Stomach (tissue), 19 donors: ENCODE measurements around the gene ASH1L. TPM values are rescaled to one million over a fixed set of nuclear protein-coding genes. Genes with fewer than 3 reads are reported as not detected.
A peak's percentile ranks its signal among the peaks of the same experiment; 100 is the strongest.
"Not testable (repeated sequence)": the region's sequence is repeated elsewhere in the genome, so short reads cannot be mapped to it uniquely, and the experiment has no call there.

ENCODE experiments used
- DNase-seq, 2 donors: peaks; one replicate each; pipeline versions ENCODE4 v3.0.0 to v3.0.0-alpha.2; 2013 to 2019
- H3K27ac ChIP-seq, 5 donors: fragments of 200-600 bp in 4 of 5; sonication (generic) in 4 of 5; one replicate each; pipeline ENCODE4 v1.5.1; 2013 to 2019; ENCODE audit warnings: mild to moderate bottlenecking in 1 of 5, moderate library complexity in 1 of 5
- H3K27me3 ChIP-seq, 3 donors: fragments of 200-600 bp; sonication (generic); one replicate each; pipeline ENCODE4 v1.5.1; 2017 to 2019; ENCODE audit warnings: mixed run types in 1 of 3
- H3K36me3 ChIP-seq, 4 donors: fragments of 200-600 bp; sonication (generic); 1 replicate in 3 of 4; 2 replicates in 1 of 4; pipeline ENCODE4 v1.5.1; 2016 to 2019
- H3K4me1 ChIP-seq, 4 donors: fragments of 200-600 bp; sonication (generic); one replicate each; pipeline ENCODE4 v1.5.1; 2016 to 2019
- H3K4me3 ChIP-seq, 4 donors: fragments of 200-600 bp; sonication (generic) in 3 of 4; one replicate each; pipeline ENCODE4 v1.5.1; 2016 to 2019; ENCODE audit warnings: mild to moderate bottlenecking in 1 of 4
- H3K9me3 ChIP-seq, 4 donors: fragments of 200-600 bp; sonication (generic); one replicate each; pipeline ENCODE4 v1.5.1; 2016 to 2019
- EP300 ChIP-seq: sonication (generic); formaldehyde crosslinking; IDR thresholded peaks from one replicate; pipeline ENCODE4 v1.6.1; 2017; ENCODE audit warnings: antibody characterized with exemption
- POLR2A ChIP-seq, 4 donors: fragments of 450-650 bp; IDR thresholded peaks; one replicate each; pipeline ENCODE4 v1.6.1; 2016; ENCODE audit warnings: antibody characterized with exemption in 4 of 4, control low read depth in 2 of 4, mild to moderate bottlenecking in 1 of 4, moderate library complexity in 1 of 4
- POLR2AphosphoS5 ChIP-seq, 3 donors: sonication (generic); formaldehyde crosslinking; IDR thresholded peaks; one replicate each; pipeline ENCODE4 v1.6.1; 2016; ENCODE audit warnings: antibody characterized with exemption in 3 of 3
- WGBS, 5 donors: extraction: QIAGEN DNeasy Blood & Tissue Kit in 3 of 5; methylation state at CpG; one replicate each; pipeline versions ENCODE4 v1.1.5 to v1.1.7; 2013 to 2018; 5-methylcytosine and 5-hydroxymethylcytosine counted together
- intact Hi-C: fragments of 100-400 bp; cut with DNase I; formaldehyde crosslinking; loops from one replicate; pipeline ENCODE4 v1.15.1; 2023; ENCODE audit warnings: low total_unique reads
- long read RNA-seq, 10 donors: transcript quantifications; one replicate each; lab custom pipeline, GENCODE V29; 2026
- polyA plus RNA-seq, 3 donors: library from polyadenylated mRNA; stranded (reverse); fragments of 200-250 nt; gene quantifications; one replicate each; pipeline ENCODE4 v1.2.3, GENCODE V29; 2013
- total RNA-seq, 5 donors: library from RNA; depleted of rRNA; stranded (reverse); fragments of >200 nt; gene quantifications; one replicate each; pipeline versions ENCODE4 v1.1.0 to v1.2.3, GENCODE V29; 2014 to 2016
- TF ChIP-seq, protein P1 (sequence below), 7 experiments: fragments of 450-650 bp in 4 of 7; fragments of 200-600 bp in 3 of 7; sonication (generic) in 3 of 7; IDR thresholded peaks; one replicate each; pipeline ENCODE4 v1.5.1; 2016 to 2019; ENCODE audit warnings: antibody characterized with exemption in 7 of 7, control low read depth in 2 of 7, mild to moderate bottlenecking in 1 of 7
- donor health status: healthy with polysubstance abuse.
- donor health status: Bipolar disorder and iron deficiency.
- donor health status: healthy.

The ASH1L gene
- total RNA-seq: 10 to 100 TPM; 21.1 to 69.4 (median 53.1) TPM
- 1 to 10 TPM; 3.0 to 5.4 (median 5.3) TPM for polyA plus RNA-seq
- long read RNA-seq, donor 1: 0 reads
- long read RNA-seq, donor 2: 0 reads
- long read RNA-seq, donor 3, partial matches to known transcripts: 0 of 1 reads
- long read RNA-seq, donor 3, other reads (novel, unspliced or antisense): 0 of 1 reads
- long read RNA-seq, donor 4: 0 reads
- long read RNA-seq, donor 5, partial matches to known transcripts: 7 of 8 reads
- long read RNA-seq, donor 5, other reads (novel, unspliced or antisense): 0 of 8 reads
- long read RNA-seq, donor 6: 0 reads
- long read RNA-seq, donor 7, partial matches to known transcripts: 0 of 1 reads
- long read RNA-seq, donor 7, other reads (novel, unspliced or antisense): 0 of 1 reads
- long read RNA-seq, donor 8, partial matches to known transcripts: 12 of 12 reads
- long read RNA-seq, donor 8, other reads (novel, unspliced or antisense): 0 of 12 reads
- long read RNA-seq, donor 9: 0 reads
- long read RNA-seq, donor 10: 0 reads

GRCh38 chr1:155562581-155563376 lies at the start of gene ASH1L:
TSS of gene ASH1L (minus strand) at chr1:155562803. CDS start at chr1:155521519, 41,284 bp downstream.
- H3K4me3 ChIP-seq: peak within 1 kb of the TSS; percentile 76 to 94 (median 88)
- WGBS, 5 donors: 0 to 1% (median 1%) methylated on average over 40 to 83 of the region's 87 CpGs
- peaks cover 31 to 61% (median 48%) of the 10 kb centered on the region in 4 donors for H3K4me1 ChIP-seq
- no peaks in the 10 kb centered on the region for H3K27me3 ChIP-seq
- no peaks in the 10 kb centered on the region for H3K9me3 ChIP-seq
- intact Hi-C loops: no loop called here
- peak; percentile 94 to 98 for DNase-seq
- TF ChIP-seq POLR2AphosphoS5 (IDR thresholded peaks at IDR 0.05): peak; percentile 91 to 99 (median 99)
- no peak for TF ChIP-seq EP300
- TF ChIP-seq POLR2A (IDR thresholded peaks at IDR 0.05): peak in 2 of 4 donors; percentile 58 to 92
- TF ChIP-seq, protein P1, sequence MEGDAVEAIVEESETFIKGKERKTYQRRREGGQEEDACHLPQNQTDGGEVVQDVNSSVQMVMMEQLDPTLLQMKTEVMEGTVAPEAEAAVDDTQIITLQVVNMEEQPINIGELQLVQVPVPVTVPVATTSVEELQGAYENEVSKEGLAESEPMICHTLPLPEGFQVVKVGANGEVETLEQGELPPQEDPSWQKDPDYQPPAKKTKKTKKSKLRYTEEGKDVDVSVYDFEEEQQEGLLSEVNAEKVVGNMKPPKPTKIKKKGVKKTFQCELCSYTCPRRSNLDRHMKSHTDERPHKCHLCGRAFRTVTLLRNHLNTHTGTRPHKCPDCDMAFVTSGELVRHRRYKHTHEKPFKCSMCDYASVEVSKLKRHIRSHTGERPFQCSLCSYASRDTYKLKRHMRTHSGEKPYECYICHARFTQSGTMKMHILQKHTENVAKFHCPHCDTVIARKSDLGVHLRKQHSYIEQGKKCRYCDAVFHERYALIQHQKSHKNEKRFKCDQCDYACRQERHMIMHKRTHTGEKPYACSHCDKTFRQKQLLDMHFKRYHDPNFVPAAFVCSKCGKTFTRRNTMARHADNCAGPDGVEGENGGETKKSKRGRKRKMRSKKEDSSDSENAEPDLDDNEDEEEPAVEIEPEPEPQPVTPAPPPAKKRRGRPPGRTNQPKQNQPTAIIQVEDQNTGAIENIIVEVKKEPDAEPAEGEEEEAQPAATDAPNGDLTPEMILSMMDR (IDR thresholded peaks at IDR 0.05): peak in 1 of 7 experiments; percentile 15
- peak within 1 kb of the TSS; percentile 92 to 100 (median 96) for H3K27ac ChIP-seq
- peaks cover 2 to 14% (median 6%) of the 10 kb centered on the region in 4 donors for H3K36me3 ChIP-seq

DNA sequence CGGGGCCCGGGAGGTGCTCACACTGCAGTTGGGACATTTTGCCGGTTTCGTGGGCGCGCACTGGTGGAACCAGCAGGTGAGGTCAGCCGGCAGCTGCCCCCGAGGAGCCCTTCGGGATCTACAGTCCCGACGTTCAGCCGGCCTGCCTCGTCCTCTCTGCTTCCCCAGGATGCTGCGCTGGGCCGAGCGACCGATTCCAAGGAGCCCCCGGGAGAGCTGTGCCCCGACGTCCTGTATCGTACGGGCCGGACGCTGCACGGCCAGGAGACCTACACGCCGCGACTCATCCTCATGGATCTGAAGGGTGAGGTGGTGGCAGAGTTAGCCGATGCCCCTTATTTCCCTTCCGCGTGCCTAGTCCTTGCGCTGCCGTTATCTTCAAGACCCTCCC lies 47.6 kb upstream of the ASH1L start:
- H3K4me1 ChIP-seq, H3K27me3 ChIP-seq, intact Hi-C loops, H3K9me3 ChIP-seq, DNase-seq: not testable (repeated sequence)
- Histone ChIP-seq H3K4me3 (peak overlapping the region; percentile 51 to 76 (median 56)), H3K27ac (peak overlapping the region in 2 of 5 donors; percentile 79 to 80), H3K36me3 (peaks cover 7 to 24% (median 22%) of the 10 kb centered on the region in 4 donors)
- 0% methylated on average over 1 to 4 of the region's 33 CpGs; no CpG with 5 or more reads in 2 of the 5 donors for WGBS, 5 donors

DNA sequence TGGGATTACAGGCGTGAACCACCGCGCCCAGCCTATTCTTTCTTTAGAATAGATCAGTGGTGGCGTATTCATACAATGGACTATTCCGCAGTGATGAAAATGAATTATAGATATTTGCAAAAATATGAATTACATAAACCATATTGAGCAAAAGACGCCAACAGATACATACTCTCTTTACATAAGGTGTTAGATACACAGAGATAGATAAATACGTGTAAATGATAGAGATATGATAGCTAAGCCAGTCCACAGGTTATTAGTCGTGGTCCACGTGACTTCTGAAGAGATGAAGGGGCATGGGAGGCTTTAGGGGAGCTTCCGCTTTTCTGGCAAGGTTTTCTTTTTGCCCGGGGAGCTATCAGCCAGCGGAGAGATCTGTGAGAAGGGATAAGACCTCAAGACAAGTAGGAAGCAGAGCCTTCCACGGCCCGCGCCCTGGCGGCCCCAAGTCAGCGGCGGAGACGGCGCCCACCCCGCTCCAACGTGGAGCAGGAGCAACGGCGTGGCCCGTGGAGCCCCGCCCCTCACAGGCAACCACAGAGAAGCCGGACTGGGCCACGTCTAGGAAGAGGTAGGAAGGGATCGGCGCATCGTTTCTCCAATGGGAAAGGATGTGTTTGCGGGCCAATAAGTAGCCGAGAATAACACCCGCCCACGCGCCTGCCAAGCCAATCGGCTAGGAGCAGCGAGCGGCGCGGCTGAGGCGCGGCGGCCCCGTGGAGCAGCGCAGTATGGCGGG lies 47.1 kb upstream of the ASH1L start, which contains the start of gene MSTO1:
Gene MSTO1, plus strand, starts transcription at position 704 of the 742 bp plus-strand sequence. Its CDS starts 31 bp downstream, at position 735.
- no peaks in the 10 kb centered on the region for H3K9me3 ChIP-seq
- H3K27ac ChIP-seq: peak within 1 kb of the TSS; percentile 73 to 90 (median 79)
- peaks cover 7 to 19% (median 17%) of the 10 kb centered on the region in 4 donors for H3K36me3 ChIP-seq
- 7 to 20% (median 9%) methylated on average over 16 to 45 of the region's 47 CpGs for WGBS, 5 donors
- no peak for TF ChIP-seq EP300
- TF ChIP-seq, protein P1 (IDR thresholded peaks at IDR 0.05): no peak
- peak in 1 of 4 donors; percentile 3 for TF ChIP-seq POLR2A (IDR thresholded peaks at IDR 0.05)
- TF ChIP-seq POLR2AphosphoS5 (IDR thresholded peaks at IDR 0.05): peak; percentile 11 to 81 (median 27)
- H3K4me3 ChIP-seq: peak within 1 kb of the TSS; percentile 51 to 76 (median 56)
- peaks cover 0 to 7% (median 4%) of the 10 kb centered on the region in 4 donors for H3K4me1 ChIP-seq
- intact Hi-C loops: no loop called here
- DNase-seq: peak; percentile 97 to 98
- no peaks in the 10 kb centered on the region for H3K27me3 ChIP-seq

GRCh38 chr1:155608888-155609225 lies 46.3 kb upstream of the ASH1L start:
- 79 to 87% (median 82%) methylated on average over 9 of the region's 9 CpGs for WGBS, 5 donors
- Histone ChIP-seq H3K4me1 (peaks cover 0 to 7% (median 4%) of the 10 kb centered on the region in 4 donors), H3K9me3 (no peaks in the 10 kb centered on the region), H3K4me3 (no peak overlapping the region), H3K27me3 (no peaks in the 10 kb centered on the region), H3K27ac (no peak overlapping the region), H3K36me3 (peaks cover 7 to 15% (median 15%) of the 10 kb centered on the region in 4 donors)
- DNase-seq: no peak
- no peak for TF ChIP-seq POLR2AphosphoS5 (IDR thresholded peaks at IDR 0.05)
- TF ChIP-seq, protein P1 (IDR thresholded peaks at IDR 0.05): no peak
- intact Hi-C loops: no loop called here
